Esophagus squamous epithelium (tissue), 5 donors: ENCODE measurements around the gene ST8SIA2. TPM values are rescaled to one million over a fixed set of nuclear protein-coding genes. Genes with fewer than 3 reads are reported as not detected.

Source experiments
- DNase-seq: peaks from one replicate; lab custom pipeline; 2025; lab: John Stamatoyannopoulos, UW
- H3K27ac ChIP-seq, 4 donors: fragments of 200-600 bp; sonication (generic); one replicate each; pipeline ENCODE4 v1.5.1; 2016 to 2019; ENCODE audit warnings: mild to moderate bottlenecking in 1 of 4
- H3K27me3 ChIP-seq, 4 donors: fragments of 200-600 bp; sonication (generic); 1 replicate in 3 of 4; 2 replicates in 1 of 4; pipeline versions ENCODE4 v1.5.1 to v1.6.0; 2017 to 2021; ENCODE audit warnings: antibody characterized with exemption in 1 of 4
- H3K36me3 ChIP-seq, 3 donors: fragments of 200-600 bp; sonication (generic); one replicate each; pipeline ENCODE4 v1.5.1; 2016 to 2019
- H3K4me1 ChIP-seq, 3 donors: fragments of 200-600 bp; sonication (generic); one replicate each; pipeline ENCODE4 v1.5.1; 2017 to 2019
- H3K4me3 ChIP-seq, 4 donors: fragments of 200-600 bp; sonication (generic); 1 replicate in 3 of 4; 2 replicates in 1 of 4; pipeline ENCODE4 v1.5.1; 2016 to 2019; ENCODE audit warnings: mild to moderate bottlenecking in 2 of 4, moderate library complexity in 1 of 4
- H3K9me3 ChIP-seq, 3 donors: fragments of 200-600 bp; sonication (generic); one replicate each; pipeline ENCODE4 v1.5.1; 2016 to 2019
- CTCF ChIP-seq, 6 experiments: fragments of 450-650 bp in 4 of 6; fragments of 200-600 bp in 2 of 6; sonication (generic) in 2 of 6; IDR thresholded peaks; one replicate each; pipeline ENCODE4 v1.5.1; 2016 to 2019; ENCODE audit warnings: antibody characterized with exemption in 6 of 6, mild to moderate bottlenecking in 4 of 6, moderate library complexity in 4 of 6
- POLR2A ChIP-seq, 4 donors: fragments of 450-650 bp; IDR thresholded peaks; one replicate each; pipeline ENCODE4 v1.6.1; 2017; ENCODE audit warnings: antibody characterized with exemption in 4 of 4, mild to moderate bottlenecking in 4 of 4, moderate library complexity in 3 of 4
- WGBS, 2 donors: methylation state at CpG; one replicate each; pipeline ENCODE4 v1.1.5; 2018; 5-methylcytosine and 5-hydroxymethylcytosine counted together
- intact Hi-C: fragments of 100-400 bp; cut with DNase I; formaldehyde crosslinking; loops from one replicate; pipeline ENCODE4 v1.15.0; 2022
- total RNA-seq, 4 donors: library from RNA; depleted of rRNA; stranded (reverse); fragments of >200 nt; gene quantifications; one replicate each; pipeline ENCODE4 v1.1.0, GENCODE V29; 2016
- donor health status: DM: yes; HTN: yes; CAD: no.

The ST8SIA2 gene
- total RNA-seq, 4 donors from 2014 or later = not detected

- WGBS, 2 donors = 79 to 81% methylated on average over 6 to 10 of the region's 12 CpGs
- TF ChIP-seq POLR2A (IDR thresholded peaks at IDR 0.05) (no peak), CTCF (IDR thresholded peaks at IDR 0.05) (no peak)
- DNase-seq = no peak
These were observed 22.9 kb downstream of the ST8SIA2 start for GRCh38 chr15:92416557-92416956.

GRCh38 chr15:92417716-92418115, 24.0 kb downstream of the ST8SIA2 start:
- Histone ChIP-seq H3K4me3 (no peak overlapping the region), H3K36me3 (no peaks in the 10 kb centered on the region), H3K27me3 (peaks cover 0 to 31% (median 0%) of the 10 kb centered on the region in 4 donors), H3K9me3 (no peaks in the 10 kb centered on the region), H3K4me1 (no peaks in the 10 kb centered on the region), H3K27ac (no peak overlapping the region)
- TF ChIP-seq POLR2A (IDR thresholded peaks at IDR 0.05) (no peak), CTCF (IDR thresholded peaks at IDR 0.05) (no peak)
- intact Hi-C loops = no loop called here
- DNase-seq = no peak
- 57 to 89% methylated on average over 6 to 7 of the region's 7 CpGs for WGBS, 2 donors

More at GRCh38 chr15:92416557-92416956, 22.9 kb downstream of the ST8SIA2 start:
- no peak overlapping the region for H3K27ac ChIP-seq
- no peaks in the 10 kb centered on the region for H3K36me3 ChIP-seq
- no peak overlapping the region for H3K4me3 ChIP-seq
- no peaks in the 10 kb centered on the region for H3K4me1 ChIP-seq
- intact Hi-C loops = no loop called here
- H3K27me3 ChIP-seq = peaks cover 0 to 39% (median 0%) of the 10 kb centered on the region in 4 donors
- H3K9me3 ChIP-seq = no peaks in the 10 kb centered on the region

GRCh38 chr15:92418864-92419263, 25.2 kb downstream of the ST8SIA2 start:
- TF ChIP-seq CTCF (IDR thresholded peaks at IDR 0.05) (no peak), POLR2A (IDR thresholded peaks at IDR 0.05) (no peak)

GRCh38 chr15:92421976-92422375, 28.3 kb downstream of the ST8SIA2 start:
- no peaks in the 10 kb centered on the region for H3K4me1 ChIP-seq
- DNase-seq = no peak
- WGBS, 2 donors = 27 to 82% methylated on average over 1 of the region's 1 CpG
- H3K27ac ChIP-seq = no peak overlapping the region
- H3K4me3 ChIP-seq = no peak overlapping the region
- peaks cover 0 to 21% (median 0%) of the 10 kb centered on the region in 4 donors for H3K27me3 ChIP-seq
- H3K36me3 ChIP-seq = no peaks in the 10 kb centered on the region
- intact Hi-C loops = no loop called here
- TF ChIP-seq POLR2A (IDR thresholded peaks at IDR 0.05) = no peak
- no peak for TF ChIP-seq CTCF (IDR thresholded peaks at IDR 0.05)
- no peaks in the 10 kb centered on the region for H3K9me3 ChIP-seq

More at GRCh38 chr15:92418864-92419263, 25.2 kb downstream of the ST8SIA2 start:
- Histone ChIP-seq H3K9me3 (no peaks in the 10 kb centered on the region), H3K4me1 (no peaks in the 10 kb centered on the region), H3K27ac (no peak overlapping the region), H3K4me3 (no peak overlapping the region), H3K27me3 (peaks cover 0 to 25% (median 0%) of the 10 kb centered on the region in 4 donors), H3K36me3 (no peaks in the 10 kb centered on the region)
- WGBS, 2 donors = 57 to 77% methylated on average over 5 of the region's 7 CpGs
- no peak for DNase-seq
- intact Hi-C loops = no loop called here

GRCh38 chr15:92425578-92426225, 32.0 kb downstream of the ST8SIA2 start:
- intact Hi-C loops = no loop called here
- 65 to 70% methylated on average over 12 of the region's 12 CpGs for WGBS, 2 donors
- no peaks in the 10 kb centered on the region for H3K4me1 ChIP-seq

More at GRCh38 chr15:92425578-92426225, 32.0 kb downstream of the ST8SIA2 start:
- no peak for DNase-seq
- no peaks in the 10 kb centered on the region for H3K9me3 ChIP-seq
- H3K36me3 ChIP-seq = no peaks in the 10 kb centered on the region
- no peak overlapping the region for H3K27ac ChIP-seq
- H3K27me3 ChIP-seq = peaks cover 0 to 12% (median 0%) of the 10 kb centered on the region in 4 donors
- H3K4me3 ChIP-seq = no peak overlapping the region
- TF ChIP-seq POLR2A (IDR thresholded peaks at IDR 0.05) = no peak
- no peak for TF ChIP-seq CTCF (IDR thresholded peaks at IDR 0.05)
